Peyer's patch (tissue), 4 donors: Measurements from ENCODE around the gene SSB.

Source experiments
- CTCF ChIP-seq, 6 experiments: fragments of 450-650 bp in 4 of 6; fragments of 200-600 bp in 2 of 6; sonication (generic) in 1 of 6; IDR thresholded peaks; one replicate each; pipeline ENCODE4 v1.5.1; 2017 to 2019; ENCODE audit warnings: antibody characterized with exemption in 6 of 6, mild to moderate bottlenecking in 3 of 6, moderate library complexity in 1 of 6
- POLR2A ChIP-seq, 2 donors: fragments of 450-650 bp; IDR thresholded peaks; one replicate each; pipeline ENCODE4 v1.5.1; 2017; ENCODE audit warnings: antibody characterized with exemption in 2 of 2, mild to moderate bottlenecking in 2 of 2, moderate library complexity in 2 of 2

GRCh38 chr2:169818241-169818640 lies 19.6 kb downstream of the SSB start:
- no peak for TF ChIP-seq CTCF (IDR thresholded peaks at IDR 0.05)
- no peak for TF ChIP-seq POLR2A (IDR thresholded peaks at IDR 0.05)
